H1 (cell line): ENCODE measurements around the gene WDR26. TPM values are rescaled to one million over a fixed set of nuclear protein-coding genes. Genes with fewer than 3 reads are reported as not detected.

Experiments used
- CTCF ChIA-PET: fragments of 300-600 bp; sonication (Branson Sonifier 250); formaldehyde crosslinking; loops from one replicate; lab custom pipeline; 2021; ENCODE audit not compliant: partially characterized antibody; lab: Charles Lee
- POLR2A ChIA-PET: fragments of 300-600 bp; sonication (Branson Sonifier 250); formaldehyde crosslinking; loops from one replicate; lab custom pipeline; 2021; ENCODE audit warnings: inconsistent platforms; ENCODE audit not compliant: partially characterized antibody; lab: Charles Lee
- DNase-seq, 2 experiments: peaks; one replicate each; pipeline versions ENCODE4 v3.0.0 to v3.0.0-alpha.2; 2010 to 2022; ENCODE audit warnings: low spot score in 2 of 2, low read depth in 1 of 2, mixed read lengths in 1 of 2
- FAIRE-seq: peaks from 2 replicates; lab custom pipeline; 2011; peaks lifted over from hg19 to GRCh38; lab: Jason Lieb, UNC
- H2AFZ ChIP-seq: 2 replicates; pipeline ENCODE4 v1.8.1; 2012; ENCODE audit warnings: low read length, inconsistent platforms
- H2AK5ac ChIP-seq: 2 replicates; pipeline ENCODE4 v1.6.1; 2013; ENCODE audit warnings: low read depth, low read length
- H2BK120ac ChIP-seq: replicated peaks from 2 replicates; pipeline ENCODE3; 2013; ENCODE audit warnings: low read depth, low read length, inconsistent platforms
- H2BK12ac ChIP-seq: 2 replicates; pipeline ENCODE4 v1.6.1; 2013; ENCODE audit warnings: low read depth, low read length
- H2BK15ac ChIP-seq: 2 replicates; pipeline ENCODE4 v1.6.1; 2013; ENCODE audit warnings: low read length
- H2BK20ac ChIP-seq: 2 replicates; pipeline ENCODE4 v1.6.1; 2013; ENCODE audit warnings: low read length
- H2BK5ac ChIP-seq: 2 replicates; pipeline ENCODE4 v1.6.1; 2013; ENCODE audit warnings: low read depth, low read length
- H3K14ac ChIP-seq: 2 replicates; pipeline ENCODE4 v1.6.1; 2013; ENCODE audit warnings: inconsistent platforms; ENCODE audit not compliant: insufficient read length
- H3K18ac ChIP-seq: 2 replicates; pipeline ENCODE4 v1.6.1; 2013; ENCODE audit warnings: low read length; ENCODE audit errors: extremely low read depth
- H3K23ac ChIP-seq: 2 replicates; pipeline ENCODE4 v1.6.1; 2013; ENCODE audit warnings: inconsistent platforms; ENCODE audit not compliant: insufficient read length
- H3K23me2 ChIP-seq: 2 replicates; pipeline ENCODE4 v1.6.1; 2013; ENCODE audit warnings: low read depth, low read length
- H3K27ac ChIP-seq: 2 replicates; pipeline ENCODE4 v1.6.1; 2011; ENCODE audit warnings: low read depth, low read length, inconsistent platforms
- H3K27me3 ChIP-seq, 4 experiments: replicated peaks in 1 of 4; 1 replicate in 1 of 4; 2 replicates in 3 of 4; pipeline versions ENCODE4 v1.6.1 to v1.8.1; 2011 to 2013; ENCODE audit warnings: low read length in 3 of 4, mild to moderate bottlenecking in 3 of 4, inconsistent platforms in 2 of 4, mixed read lengths in 2 of 4, moderate library complexity in 1 of 4; ENCODE audit not compliant: control insufficient read depth in 3 of 4, insufficient read depth in 3 of 4; ENCODE audit errors: extremely low read depth in 1 of 4
- H3K36me3 ChIP-seq, 4 experiments: 2 replicates each; pipeline versions ENCODE4 v1.6.1 to v1.8.1; 2011 to 2013; ENCODE audit warnings: mild to moderate bottlenecking in 4 of 4, low read length in 3 of 4, moderate library complexity in 2 of 4, control low read depth in 1 of 4, inconsistent platforms in 1 of 4; ENCODE audit not compliant: insufficient read depth in 4 of 4, control insufficient read depth in 2 of 4
- H3K4ac ChIP-seq: replicated peaks from 2 replicates; pipeline ENCODE3; 2013; ENCODE audit warnings: low read length, low read depth, mixed read lengths, inconsistent platforms; ENCODE audit not compliant: insufficient read length
- H3K4me1 ChIP-seq, 4 experiments: replicated peaks in 1 of 4; 1 replicate in 1 of 4; 2 replicates in 3 of 4; pipeline versions ENCODE4 v1.6.1 to v1.8.1; 2011 to 2013; ENCODE audit warnings: low read length in 3 of 4, inconsistent platforms in 2 of 4, mixed read lengths in 1 of 4; ENCODE audit not compliant: insufficient read depth in 4 of 4, control insufficient read depth in 3 of 4
- H3K4me2 ChIP-seq, 2 experiments: 2 replicates each; pipeline versions ENCODE4 v1.6.1 to v1.8.1; 2011 to 2013; ENCODE audit warnings: low read depth in 2 of 2, low read length in 2 of 2, control low read depth in 1 of 2, inconsistent platforms in 1 of 2, mild to moderate bottlenecking in 1 of 2; ENCODE audit not compliant: insufficient read depth in 1 of 2
- H3K4me3 ChIP-seq, 4 experiments: fragments of 200-600, 300-600 bp in 1 of 4; sonication (generic), shearing (Covaris generic), sonication (Bioruptor Twin) in 1 of 4; 2 replicates each; pipeline versions ENCODE4 v1.5.1 to v1.8.1; 2011 to 2016; ENCODE audit warnings: low read length in 4 of 4, low read depth in 3 of 4, control low read depth in 2 of 4, inconsistent platforms in 2 of 4, mild to moderate bottlenecking in 2 of 4, mixed read lengths in 1 of 4, moderate library complexity in 1 of 4; ENCODE audit not compliant: insufficient read depth in 2 of 4; ENCODE audit errors: extremely low read depth in 1 of 4
- H3K56ac ChIP-seq: replicated peaks from 2 replicates; pipeline ENCODE3; 2013; ENCODE audit warnings: low read depth, mild to moderate bottlenecking, mixed read lengths, low read length, inconsistent platforms; ENCODE audit not compliant: insufficient read length
- H3K79me1 ChIP-seq: 2 replicates; pipeline ENCODE4 v1.6.1; 2013; ENCODE audit warnings: low read depth, low read length, control low read depth
- H3K79me2 ChIP-seq, 2 experiments: 2 replicates each; pipeline versions ENCODE4 v1.6.1 to v1.8.1; 2012 to 2013; ENCODE audit warnings: low read length in 2 of 2, mild to moderate bottlenecking in 2 of 2, inconsistent platforms in 1 of 2; ENCODE audit not compliant: insufficient read depth in 2 of 2, control insufficient read depth in 1 of 2
- H3K9ac ChIP-seq, 4 experiments: replicated peaks in 1 of 4; 1 replicate in 1 of 4; 2 replicates in 3 of 4; pipeline versions ENCODE4 v1.6.1 to v1.8.1; 2011 to 2013; ENCODE audit warnings: low read depth in 3 of 4, low read length in 3 of 4, control low read depth in 2 of 4, mild to moderate bottlenecking in 2 of 4, moderate library complexity in 2 of 4, inconsistent platforms in 1 of 4; ENCODE audit errors: extremely low read depth in 1 of 4
- H3K9me3 ChIP-seq, 2 experiments: 2 replicates each; pipeline versions ENCODE4 v1.6.1 to v1.8.1; 2012 to 2013; ENCODE audit warnings: mild to moderate bottlenecking in 2 of 2, moderate library complexity in 2 of 2, control low read depth in 1 of 2, inconsistent platforms in 1 of 2, low read depth in 1 of 2, low read length in 1 of 2, mixed read lengths in 1 of 2; ENCODE audit not compliant: insufficient read depth in 2 of 2
- H4K20me1 ChIP-seq, 2 experiments: replicated peaks in 1 of 2; 2 replicates each; pipeline versions ENCODE3 to v1.8.1; 2011 to 2013; ENCODE audit warnings: inconsistent platforms in 2 of 2, low read length in 2 of 2, mild to moderate bottlenecking in 1 of 2; ENCODE audit not compliant: insufficient read depth in 2 of 2, control insufficient read depth in 1 of 2
- H4K5ac ChIP-seq: 2 replicates; pipeline ENCODE4 v1.6.1; 2013; ENCODE audit warnings: low read length, low read depth, mixed read lengths, inconsistent platforms; ENCODE audit not compliant: insufficient read length
- H4K8ac ChIP-seq: 2 replicates; pipeline ENCODE4 v1.8.0; 2013; ENCODE audit warnings: mild to moderate bottlenecking, moderate library complexity, low read length, inconsistent platforms; ENCODE audit not compliant: insufficient read depth; ENCODE audit errors: extremely low read depth
- H4K91ac ChIP-seq: replicated peaks from 2 replicates; pipeline ENCODE3; 2013; ENCODE audit warnings: low read length, mixed read lengths, inconsistent platforms; ENCODE audit not compliant: insufficient read length
- CBX5 ChIP-seq: fragments of 300-800, 300-1000 bp; sonication (generic); IDR thresholded peaks from 2 replicates; pipeline ENCODE4 v1.7.1; 2016; ENCODE audit warnings: antibody characterized with exemption, low read length, low read depth
- CEBPB ChIP-seq: IDR thresholded peaks from 2 replicates; pipeline ENCODE4 v1.6.1; 2012; ENCODE audit warnings: low read depth, low read length
- CTBP2 ChIP-seq: IDR thresholded peaks from 2 replicates; pipeline ENCODE4 v1.7.0; 2011; ENCODE audit warnings: borderline replicate concordance, mild to moderate bottlenecking, moderate library complexity, mixed read lengths, low read length; ENCODE audit not compliant: insufficient read depth, insufficient read length
- EGR1 ChIP-seq: IDR thresholded peaks from 2 replicates; pipeline ENCODE4 v1.6.1; 2011; ENCODE audit warnings: low read depth, low read length, borderline replicate concordance
- GTF2F1 ChIP-seq: IDR thresholded peaks from 2 replicates; pipeline ENCODE4 v1.6.1; 2012; ENCODE audit warnings: low read depth, low read length, improper control_type of control experiment, borderline replicate concordance
- JUND ChIP-seq: IDR thresholded peaks from 2 replicates; pipeline ENCODE4 v1.6.1; 2011; ENCODE audit warnings: mild to moderate bottlenecking, improper control_type of control experiment, low read length
- KDM4A ChIP-seq: IDR thresholded peaks from one replicate; pipeline ENCODE4 v1.7.1; 2012; ENCODE audit warnings: low read depth, mild to moderate bottlenecking, moderate library complexity, low read length, inconsistent platforms; ENCODE audit not compliant: severe bottlenecking
- MAFK ChIP-seq: IDR thresholded peaks from 2 replicates; pipeline ENCODE4 v1.6.1; 2012; ENCODE audit warnings: low read depth, mild to moderate bottlenecking, improper control_type of control experiment, low read length
- PHF8 ChIP-seq: fragments of 200-600 bp; sonication (generic); conservative IDR thresholded peaks from 2 replicates; pipeline ENCODE4 v1.7.1; 2012; ENCODE audit warnings: low read depth, mild to moderate bottlenecking, inconsistent platforms, low read length, moderate library complexity
- POLR2AphosphoS5 ChIP-seq: IDR thresholded peaks from 2 replicates; pipeline ENCODE4 v1.6.1; 2011; ENCODE audit warnings: low read depth, low read length
- POU5F1 ChIP-seq: IDR thresholded peaks from 2 replicates; pipeline ENCODE4 v1.6.1; 2011; ENCODE audit warnings: low read depth, mild to moderate bottlenecking, low read length, moderate library complexity
- SAP30 ChIP-seq: fragments of 300-600 bp; sonication (generic); IDR thresholded peaks from 2 replicates; pipeline ENCODE4 v1.7.1; 2012; ENCODE audit warnings: low read length, moderate library complexity, mild to moderate bottlenecking, inconsistent platforms; ENCODE audit not compliant: insufficient read depth, insufficient replicate concordance
- SP1 ChIP-seq: IDR thresholded peaks from 2 replicates; pipeline ENCODE4 v1.6.1; 2011; ENCODE audit warnings: low read depth, low read length
- TCF12 ChIP-seq: IDR thresholded peaks from 2 replicates; pipeline ENCODE4 v1.6.1; 2011; ENCODE audit warnings: low read depth, mild to moderate bottlenecking, low read length
- WGBS, 2 experiments: shearing (Covaris generic) in 1 of 2; methylation state at CpG; one replicate each; pipeline versions ENCODE4 v1.1.6 to v1.1.7; 2013 to 2015; ENCODE audit warnings: low lambda C conversion rate in 2 of 2, mixed read lengths in 2 of 2, inconsistent platforms in 1 of 2, low coverage in 1 of 2, missing lambda C conversion rate in 1 of 2; ENCODE audit not compliant: insufficient replicate concordance in 2 of 2, insufficient coverage in 1 of 2, insufficient read length in 1 of 2; ENCODE audit errors: extremely low coverage in 1 of 2, missing lambda C conversion rate in 1 of 2; 5-methylcytosine and 5-hydroxymethylcytosine counted together
- polyA plus RNA-seq, 7 experiments: library from polyadenylated mRNA; depleted of rRNA in 3 of 7; stranded (reverse) in 5 of 7; unstranded in 2 of 7; fragments of >200 nt in 5 of 7; fragments of 200-250 nt in 2 of 7; gene quantifications; 1 replicate in 5 of 7; 2 replicates in 1 of 7; 4 replicates in 1 of 7; pipeline versions ENCODE4 v1.2.1 to v1.2.3, GENCODE V29; 2011 to 2013; ENCODE audit warnings: missing spikeins in 2 of 7, mixed read lengths in 2 of 7
- total RNA-seq: library from RNA; stranded (reverse); fragmentation: NEBNext Ultra II Directional; extraction: Animal tissue kit (Norgen Biotek cat#: 25700); gene quantifications from 2 replicates; pipeline ENCODE4 v1.2.1, GENCODE V29; 2021

WDR26 gene
- total and polyA plus RNA-seq, 2 of the 8 experiments (the other 6 are each of a cell fraction or from before 2014, with no cell fraction given): 18.0 to 72.5 TPM

DNA sequence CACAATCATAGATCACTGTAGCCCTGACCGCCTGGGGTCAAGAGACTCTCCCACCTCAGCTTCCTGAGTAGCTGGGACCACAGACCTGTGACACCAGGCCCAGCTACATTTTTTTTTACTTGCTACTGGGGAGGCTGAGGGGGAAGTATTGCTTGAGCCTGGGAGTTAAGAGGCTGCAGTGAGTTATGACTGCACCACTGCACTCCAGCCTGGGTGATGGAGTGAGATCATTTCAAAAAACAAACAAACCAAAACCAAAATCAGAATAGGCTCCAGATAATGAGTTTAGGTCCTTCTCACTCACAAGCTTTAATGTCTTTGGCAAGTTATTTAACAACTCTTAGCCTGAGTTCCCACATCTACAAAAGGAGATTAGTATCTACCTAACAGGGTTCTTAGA is 22.8 kb downstream of the WDR26 start:
- Histone ChIP-seq H2BK15ac (no peak overlapping the region), H3K23me2 (no peaks in the 10 kb centered on the region), H3K4ac (no peak overlapping the region), H2AK5ac (no peak overlapping the region), H3K36me3 (peaks cover 9 to 76% (median 39%) of the 10 kb centered on the region in 4 experiments; a peak in 7 of 8 replicates), H3K56ac (no peak overlapping the region), H4K5ac (no peak overlapping the region), H3K4me1 (no peaks in the 10 kb centered on the region), H4K8ac (peak overlapping the region; percentile 68), H3K9ac (no peak overlapping the region), H3K4me2 (no peak overlapping the region), H4K20me1 (peaks cover 0 to 3% of the 10 kb centered on the region in 2 experiments), H2BK120ac (no peak overlapping the region), H3K79me2 (no peaks in the 10 kb centered on the region), H3K23ac (no peak overlapping the region), H3K27me3 (no peaks in the 10 kb centered on the region), H2AFZ (no peak overlapping the region), H3K9me3 (no peaks in the 10 kb centered on the region), H2BK5ac (no peak overlapping the region), H3K4me3 (no peak overlapping the region), H2BK12ac (no peak overlapping the region), H4K91ac (no peak overlapping the region), H2BK20ac (no peak overlapping the region), H3K18ac (no peak overlapping the region), H3K14ac (no peak overlapping the region), H3K27ac (no peak overlapping the region), H3K79me1 (no peaks in the 10 kb centered on the region; the same call in 1 of the 2 replicates)
- FAIRE-seq (no peak), DNase-seq (no peak)
- CTCF ChIA-PET: no interaction called here
- POLR2A ChIA-PET: interaction anchor here (1.5 to 1.6 kb wide), 2 partner anchors 17 to 22 kb away, joined by 5 to 6 read pairs; partner anchors contain the start of gene WDR26
- WGBS, 2 experiments: 100% methylated on average over 1 of the region's 1 CpG; no CpG with 5 or more reads in 1 of the 2 experiments
- TF ChIP-seq SP1: no peak
- TF ChIP-seq PHF8: no peak
- no peak for TF ChIP-seq MAFK
- TF ChIP-seq CBX5: no peak
- TF ChIP-seq POLR2AphosphoS5: no peak
- no peak for TF ChIP-seq KDM4A
- TF ChIP-seq JUND: no peak
- no peak for TF ChIP-seq POU5F1
- TF ChIP-seq TCF12: no peak
- no peak for TF ChIP-seq CTBP2
- no peak for TF ChIP-seq SAP30
- no peak for TF ChIP-seq GTF2F1
- TF ChIP-seq CEBPB: no peak
- TF ChIP-seq EGR1: no peak
